Panc1 (cell line): ENCODE measurements around the gene NUAK2. TPM values are rescaled to one million over a fixed set of nuclear protein-coding genes. Genes with fewer than 3 reads are reported as not detected.

ENCODE experiments used
- ATAC-seq: fragments of 200-7000 bp; cut with Tn5 transposase; 2 replicates; pipeline ENCODE4 v1.9.1; 2020; ENCODE audit warnings: mild to moderate bottlenecking, moderate library complexity
- BruUV-seq: library from RNA; stranded (reverse); fragments of 400-500 nt; replicated peaks from 2 replicates; lab custom pipeline; 2021; lab: Mats Ljungman, UMichigan
- CTCF ChIA-PET: fragments of 300-600 bp; sonication (Branson Sonifier 250); formaldehyde crosslinking; loops from one replicate; lab custom pipeline; 2022; ENCODE audit warnings: antibody characterized with exemption; lab: Charles Lee
- POLR2A ChIA-PET: fragments of 300-600 bp; sonication (Branson Sonifier 250); formaldehyde crosslinking; loops from one replicate; lab custom pipeline; 2022; ENCODE audit warnings: antibody characterized with exemption; lab: Charles Lee
- DNase-seq: peaks from one replicate; pipeline ENCODE4 v3.0.0-alpha.2; 2010; ENCODE audit warnings: low read depth, low spot score
- H3K27ac ChIP-seq: 2 replicates; pipeline ENCODE4 v1.5.1; 2011; ENCODE audit warnings: mild to moderate bottlenecking, low read length, inconsistent platforms
- H3K27me3 ChIP-seq: fragments of 200-500 bp; sonication (Bioruptor generic); 2 replicates; pipeline ENCODE4 v1.6.0; 2014; ENCODE audit warnings: low read length, inconsistent platforms; ENCODE audit not compliant: control insufficient read depth, insufficient read depth
- H3K36me3 ChIP-seq: fragments of 200-500 bp; sonication (Bioruptor generic); 2 replicates; pipeline ENCODE4 v1.5.1; 2014; ENCODE audit warnings: inconsistent platforms, mild to moderate bottlenecking, low read length, moderate library complexity; ENCODE audit not compliant: control insufficient read depth, insufficient read depth
- H3K4me1 ChIP-seq: 2 replicates; pipeline ENCODE4 v1.5.1; 2011; ENCODE audit warnings: inconsistent platforms, mild to moderate bottlenecking, low read length, moderate library complexity; ENCODE audit not compliant: control insufficient read depth, insufficient read depth
- H3K4me3 ChIP-seq, 2 experiments: 2 replicates each; pipeline ENCODE4 v1.5.1; 2011 to 2012; ENCODE audit warnings: low read depth in 2 of 2, low read length in 2 of 2, mild to moderate bottlenecking in 2 of 2, inconsistent platforms in 1 of 2, moderate library complexity in 1 of 2
- H3K9me3 ChIP-seq: fragments of 200-500 bp; sonication (Bioruptor generic); 2 replicates; pipeline ENCODE4 v1.5.1; 2014; ENCODE audit warnings: low read depth, mild to moderate bottlenecking, inconsistent platforms, low read length, moderate library complexity; ENCODE audit not compliant: control insufficient read depth, insufficient read depth
- CTCF ChIP-seq: fragments of 450-650 bp; IDR thresholded peaks from 2 replicates; pipeline ENCODE4 v1.5.1; 2017; ENCODE audit warnings: mild to moderate bottlenecking
- POLR2AphosphoS5 ChIP-seq: IDR thresholded peaks from 2 replicates; pipeline ENCODE4 v1.6.1; 2012; ENCODE audit warnings: mild to moderate bottlenecking, low read depth, low read length, moderate library complexity
- REST ChIP-seq, 2 experiments: IDR thresholded peaks; 2 replicates each; pipeline ENCODE4 v1.6.1; 2011 to 2012; ENCODE audit warnings: low read depth in 2 of 2, control low read depth in 1 of 2, low read length in 1 of 2, mild to moderate bottlenecking in 1 of 2, moderate library complexity in 1 of 2; ENCODE audit not compliant: insufficient read depth in 1 of 2
- SIN3A ChIP-seq: IDR thresholded peaks from 2 replicates; pipeline ENCODE4 v1.6.1; 2012; ENCODE audit warnings: low read depth, mild to moderate bottlenecking, low read length, moderate library complexity, borderline replicate concordance; ENCODE audit not compliant: insufficient read depth
- TCF7L2 ChIP-seq: IDR thresholded peaks from 2 replicates; pipeline ENCODE4 v1.6.1; 2011; ENCODE audit warnings: mild to moderate bottlenecking, low read depth, low read length, inconsistent platforms
- in situ Hi-C: cut with HindIII; loops from 2 replicates; pipeline ENCODE4 v1.10.0; 2016; ENCODE audit warnings: low sequenced_read_pairs, low pct_unique_long_range_greater_than_20kb
- intact Hi-C: fragments of 100-400 bp; cut with micrococcal nuclease; formaldehyde crosslinking; loops from one replicate; pipeline ENCODE4 v1.10.0; 2022; ENCODE audit not compliant: unreplicated experiment
- total RNA-seq: library from RNA; stranded (reverse); gene quantifications from one replicate; pipeline ENCODE4 v1.2.1, GENCODE V29; 2021; ENCODE audit not compliant: unreplicated experiment

Gene NUAK2
- total RNA-seq, 1 experiment from 2014 or later: 17.4 TPM

DNA sequence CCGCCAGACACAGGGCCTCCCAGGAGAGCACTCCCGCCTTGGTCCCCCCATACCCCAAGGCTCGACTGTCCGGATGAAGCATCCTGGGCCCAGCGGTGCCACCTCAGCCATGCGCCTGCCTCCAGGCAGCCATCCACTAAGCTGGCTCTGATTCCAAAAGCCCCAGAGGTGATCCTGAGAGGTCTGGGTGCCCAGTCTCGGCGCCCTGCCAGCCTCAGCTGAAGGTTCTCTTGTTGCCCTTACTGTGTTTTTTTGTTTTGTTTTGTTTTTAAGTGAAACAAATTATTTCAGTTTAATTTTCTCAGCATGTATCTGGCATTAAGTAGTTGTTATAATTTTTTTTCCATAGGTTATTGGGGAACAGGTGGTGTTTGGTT is 44.9 kb downstream of the NUAK2 start:
- in situ Hi-C loops: no loop called here
- DNase-seq (no peak), ATAC-seq (no peak)
- CTCF ChIA-PET: interaction anchor here (0.5 to 1.7 kb wide), 2 partner anchors 19 to 48 kb away, joined by 3 to 7 read pairs; no protein-coding TSS in a partner anchor
- TF ChIP-seq REST (IDR thresholded peaks at IDR 0.05; ENCODE audit: insufficient read depth in 1 of 2, low read depth in 2 of 2, low read length in 1 of 2) (no peak), POLR2AphosphoS5 (no peak), SIN3A (no peak), CTCF (no peak), TCF7L2 (no peak)
- intact Hi-C loops: no loop called here
- no TSS peak for BruUV-seq
- Histone ChIP-seq H3K27ac (0 out of 2 replicates have a peak overlapping the region, but pooled peaks have one; percentile 40), H3K9me3 (no peaks in the 10 kb centered on the region), H3K4me1 (peaks cover 19% of the 10 kb centered on the region), H3K36me3 (no peaks in the 10 kb centered on the region), H3K27me3 (no peaks in the 10 kb centered on the region), H3K4me3 (no peak overlapping the region)
- POLR2A ChIA-PET: no interaction called here

GRCh38 chr1:205275916-205276688 is 45.4 kb downstream of the NUAK2 start:
- Histone ChIP-seq H3K9me3 (no peaks in the 10 kb centered on the region), H3K27me3 (no peaks in the 10 kb centered on the region), H3K27ac (peak overlapping the region; percentile 40), H3K4me1 (peaks cover 25% of the 10 kb centered on the region), H3K4me3 (no peak overlapping the region), H3K36me3 (no peaks in the 10 kb centered on the region)
- in situ Hi-C loops (no loop called here), intact Hi-C loops (no loop called here)
- ChIA-PET POLR2A (no interaction called here), CTCF (interaction anchor here (1.2 to 1.7 kb wide), 2 partner anchors 48 to 248 kb away, joined by 3 to 7 read pairs; no protein-coding TSS in a partner anchor)
- no TSS peak for BruUV-seq
- no peak for TF ChIP-seq REST (IDR thresholded peaks at IDR 0.05; ENCODE audit: insufficient read depth in 1 of 2, low read depth in 2 of 2, low read length in 1 of 2)
- no peak for TF ChIP-seq CTCF
- no peak for TF ChIP-seq SIN3A
- no peak for TF ChIP-seq TCF7L2
- TF ChIP-seq POLR2AphosphoS5: no peak
- DNase-seq: no peak
- no peak for ATAC-seq
